HG02678 (cell line): ENCODE data around the gene FSTL4.

ENCODE experiments used
- ATAC-seq: cut with Tn5 transposase; IDR thresholded peaks from one replicate; pipeline ENCODE4 v1.9.1; 2021; ENCODE audit warnings: mild to moderate bottlenecking, moderate library complexity; ENCODE audit not compliant: unreplicated experiment

The FSTL4 gene

DNA sequence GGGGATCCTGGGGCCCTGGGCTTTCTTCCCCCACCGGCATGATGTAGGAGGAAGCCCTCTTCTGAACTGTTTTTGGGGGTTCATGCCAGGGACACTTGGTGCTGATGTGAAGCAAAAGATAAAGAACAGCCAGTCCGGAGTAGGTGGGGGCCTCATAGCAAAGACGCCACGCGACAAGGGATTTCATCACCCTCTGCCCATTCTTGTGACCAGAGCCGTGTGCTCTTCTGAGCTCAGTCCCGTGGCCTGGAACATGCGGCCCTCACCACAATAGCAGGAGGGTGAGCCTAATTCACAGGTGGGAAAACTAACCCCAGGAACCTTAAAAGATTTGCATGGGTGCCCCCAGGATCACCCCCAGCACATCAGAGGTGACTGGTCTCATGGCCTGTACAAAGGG lies 334.6 kb downstream of the FSTL4 start:
- no peak for ATAC-seq

DNA sequence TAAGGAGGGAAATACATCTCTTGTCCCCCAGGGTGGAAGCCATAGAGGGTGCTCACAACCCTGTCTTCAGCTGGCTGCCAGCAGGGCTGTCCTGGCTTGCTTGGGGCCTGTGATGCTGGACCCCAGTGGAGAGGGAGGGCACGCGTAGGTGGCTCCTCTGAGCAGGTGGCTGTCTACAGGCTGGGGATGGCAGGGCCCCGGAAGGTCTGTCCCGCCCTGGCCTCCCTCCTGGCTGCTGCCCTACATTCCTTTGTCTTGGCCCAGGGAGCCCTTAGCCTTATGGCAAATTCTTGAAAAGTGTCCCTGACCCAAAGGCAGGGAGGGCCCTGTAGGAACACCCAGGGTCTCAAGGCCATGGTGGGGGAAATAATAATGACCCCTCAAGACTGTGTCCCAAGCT lies 336.2 kb downstream of the FSTL4 start:
- ATAC-seq, result no peak

DNA sequence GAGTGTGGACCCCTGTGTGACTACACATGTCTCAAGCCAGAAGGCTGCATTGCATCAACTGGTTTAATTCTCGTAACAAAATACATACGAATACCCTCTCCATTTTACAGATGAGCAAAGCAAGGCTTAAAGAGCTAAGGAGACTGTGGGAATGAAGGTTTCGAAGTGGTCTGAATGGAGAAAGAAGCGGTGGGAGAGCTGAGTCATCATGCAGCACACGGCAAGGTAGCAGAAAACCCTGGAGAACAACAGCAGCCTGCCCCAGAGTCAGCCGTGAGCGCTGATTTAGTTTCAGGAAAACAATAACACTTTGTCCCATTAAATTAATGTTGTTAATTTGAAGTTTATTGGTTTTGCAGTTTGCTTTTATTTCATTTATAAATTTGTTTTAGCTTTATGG lies 336.7 kb downstream of the FSTL4 start:
- ATAC-seq, result no peak

DNA sequence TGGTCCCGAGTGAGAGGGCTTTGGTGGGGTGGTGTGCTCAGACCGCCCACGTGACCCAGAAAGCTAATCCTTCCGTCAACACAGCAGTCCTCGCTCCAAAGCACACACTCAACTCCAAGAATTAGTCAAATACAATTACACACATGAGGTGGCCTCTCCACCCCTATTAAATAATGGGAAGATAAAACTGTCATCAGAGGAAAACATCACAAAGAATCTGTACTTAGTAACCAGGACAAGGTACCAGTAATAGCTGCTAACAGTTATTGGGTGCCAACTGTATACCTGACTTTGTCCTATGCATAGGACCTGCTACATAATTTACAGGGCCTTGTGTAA lies 337.8 kb downstream of the FSTL4 start:
- no peak for ATAC-seq

DNA sequence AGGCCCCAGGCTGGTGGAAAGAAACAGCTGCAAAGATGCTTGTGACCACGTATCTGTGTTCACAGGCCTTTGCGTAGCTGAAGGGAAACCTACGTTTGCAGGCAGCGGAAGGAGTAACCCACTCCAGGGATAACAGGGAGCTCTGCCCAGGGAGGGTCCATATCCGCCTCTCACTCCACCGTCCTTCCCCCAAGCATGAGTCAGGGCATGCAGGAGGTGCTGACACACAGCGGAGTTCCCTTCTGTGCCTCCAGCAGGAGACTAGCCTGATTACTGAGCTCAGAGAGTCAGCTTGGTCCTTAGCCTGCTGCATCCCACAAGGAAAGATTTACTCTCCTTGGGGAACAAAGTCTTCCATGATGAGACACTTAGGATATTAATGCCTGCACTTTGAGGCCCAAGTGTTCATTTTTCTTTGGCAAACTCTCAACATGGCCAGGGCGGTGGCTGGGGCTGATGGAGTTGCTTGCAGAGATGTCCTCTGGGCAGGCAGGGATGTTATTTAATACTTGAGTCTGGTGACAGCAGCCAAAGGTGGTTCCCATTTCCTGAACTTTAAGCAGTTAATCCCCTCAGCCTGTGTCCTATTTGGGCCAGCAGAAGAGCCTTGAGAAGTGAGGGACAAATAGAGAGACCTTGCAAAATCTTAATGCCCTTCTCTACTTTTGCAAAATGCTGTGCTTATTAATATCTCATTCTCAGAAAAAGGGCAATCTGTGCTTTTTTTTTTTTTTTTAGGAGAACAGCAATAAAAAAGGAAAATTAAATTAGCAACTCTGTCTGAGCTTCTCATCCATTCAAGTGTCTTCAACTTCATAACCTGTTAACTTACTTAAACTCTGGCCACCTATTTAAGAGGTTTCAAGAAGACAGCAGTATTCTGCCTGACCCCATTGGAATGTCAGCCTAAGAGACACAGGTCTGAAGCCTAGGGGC lies 338.4 kb downstream of the FSTL4 start:
- ATAC-seq, result no peak

DNA sequence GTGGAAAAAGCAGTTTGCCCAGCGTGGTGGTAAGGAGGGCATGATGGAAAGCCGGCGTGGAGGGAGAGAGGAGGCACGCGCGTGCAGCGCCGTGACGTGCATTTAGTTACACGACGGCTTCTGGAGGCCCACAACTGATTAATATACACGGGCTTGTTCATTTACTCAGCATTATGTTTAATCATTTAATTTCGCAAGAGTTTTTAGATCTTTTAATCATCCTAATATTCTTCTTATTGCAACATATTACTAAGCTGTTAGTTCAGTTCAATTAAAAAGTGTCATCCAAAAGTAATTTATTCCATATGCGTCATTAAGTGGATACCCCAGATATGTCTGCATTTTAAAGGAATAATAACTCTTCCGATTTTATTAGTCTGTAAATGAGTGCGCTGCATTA lies 340.0 kb downstream of the FSTL4 start:
- ATAC-seq, result no peak

DNA sequence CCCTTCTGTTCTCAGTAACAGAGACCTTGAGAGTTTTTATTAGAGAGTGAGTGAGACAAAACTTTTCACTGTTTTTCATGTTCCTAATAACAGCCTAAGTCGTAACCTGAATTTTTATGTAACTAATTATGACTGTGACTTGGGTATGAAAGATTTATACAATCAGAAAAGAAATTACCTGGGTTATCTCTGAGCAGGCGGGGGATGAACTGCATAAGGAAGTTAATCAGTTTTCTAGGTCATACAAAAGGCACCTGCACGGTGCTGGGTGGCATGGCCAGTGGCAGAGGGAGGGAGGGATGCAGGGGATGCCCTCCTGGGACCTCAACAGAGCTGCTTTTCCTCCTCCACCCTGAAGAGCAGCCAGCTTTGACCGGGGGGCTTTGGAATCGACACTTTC lies 340.7 kb downstream of the FSTL4 start:
- ATAC-seq, result no peak

DNA sequence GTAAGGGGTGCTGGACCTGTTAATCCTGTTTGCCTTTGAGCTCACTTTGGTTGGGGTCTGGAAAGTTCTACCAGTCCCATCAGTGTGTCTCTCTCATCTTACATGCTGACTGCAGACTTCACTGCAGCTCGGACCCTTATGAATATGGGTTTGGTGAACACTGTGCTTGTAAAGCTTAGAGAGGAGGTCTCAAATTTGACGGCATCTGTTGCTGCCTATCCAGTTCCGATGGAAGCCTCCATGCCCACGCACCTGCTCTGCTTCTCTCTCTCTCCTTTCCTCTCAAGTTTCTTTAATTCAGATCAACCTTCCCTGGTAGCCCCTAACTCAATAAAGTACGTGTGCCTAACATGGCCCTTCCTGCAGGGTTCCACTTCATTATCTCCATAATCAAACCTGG lies 342.6 kb downstream of the FSTL4 start:
- no peak for ATAC-seq

DNA sequence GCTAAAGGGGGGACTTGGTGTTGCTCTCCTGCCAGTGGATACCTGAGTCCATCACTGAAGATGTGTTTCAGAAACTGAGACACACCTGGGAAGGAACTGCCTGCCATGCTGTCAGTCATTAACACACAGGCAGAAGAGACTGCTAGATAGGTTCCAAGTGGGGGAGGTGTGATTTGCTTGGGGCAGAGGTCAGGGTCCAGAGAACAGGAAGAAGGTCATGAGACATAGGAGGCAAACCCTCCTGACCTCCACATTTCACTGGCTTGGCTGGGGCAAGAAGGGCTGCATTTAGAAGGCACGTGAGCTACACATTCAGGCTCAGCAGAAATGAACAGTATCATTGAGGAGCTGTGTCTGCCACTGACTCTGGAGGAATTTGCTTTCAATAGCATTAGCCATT lies 344.7 kb downstream of the FSTL4 start:
- ATAC-seq, result no peak

DNA sequence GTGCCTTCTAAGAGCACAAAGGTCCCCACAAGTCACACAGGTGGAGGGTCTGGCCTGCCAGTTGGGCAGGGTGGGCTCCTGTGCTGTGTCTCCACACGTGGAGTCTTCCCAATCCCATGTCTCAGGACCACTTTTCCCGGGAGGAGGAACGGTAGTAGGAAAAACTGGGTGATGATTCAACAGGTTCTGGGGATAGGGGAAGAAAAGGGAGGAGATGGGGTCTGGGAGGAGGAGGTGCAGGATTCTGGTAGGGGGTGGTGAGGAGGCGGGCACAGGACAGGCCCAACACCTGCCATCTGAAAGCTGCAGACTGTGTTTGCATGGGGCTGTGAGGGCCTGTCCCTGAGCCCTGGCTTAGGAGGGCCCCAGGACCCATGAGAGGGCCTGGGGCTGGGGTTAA lies 345.4 kb downstream of the FSTL4 start:
- ATAC-seq, result no peak

DNA sequence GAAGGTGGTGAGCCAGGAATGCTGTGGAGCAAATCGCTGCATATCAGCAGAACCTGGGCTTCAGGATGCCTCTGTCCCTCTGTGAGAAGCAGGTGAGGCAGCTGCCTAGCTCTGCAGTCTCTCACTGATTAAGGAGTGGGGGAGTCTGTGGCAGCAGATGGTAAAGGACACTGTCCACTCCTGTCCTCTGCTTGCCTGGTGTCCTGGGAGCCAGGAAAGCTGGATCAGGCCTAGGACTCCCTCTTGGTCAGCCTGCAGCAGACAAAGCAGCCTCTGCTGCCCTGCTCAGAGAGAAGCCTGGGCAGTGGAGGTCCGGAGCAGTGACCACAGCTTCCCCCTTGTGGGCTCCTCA lies 345.8 kb downstream of the FSTL4 start:
- no peak for ATAC-seq

DNA sequence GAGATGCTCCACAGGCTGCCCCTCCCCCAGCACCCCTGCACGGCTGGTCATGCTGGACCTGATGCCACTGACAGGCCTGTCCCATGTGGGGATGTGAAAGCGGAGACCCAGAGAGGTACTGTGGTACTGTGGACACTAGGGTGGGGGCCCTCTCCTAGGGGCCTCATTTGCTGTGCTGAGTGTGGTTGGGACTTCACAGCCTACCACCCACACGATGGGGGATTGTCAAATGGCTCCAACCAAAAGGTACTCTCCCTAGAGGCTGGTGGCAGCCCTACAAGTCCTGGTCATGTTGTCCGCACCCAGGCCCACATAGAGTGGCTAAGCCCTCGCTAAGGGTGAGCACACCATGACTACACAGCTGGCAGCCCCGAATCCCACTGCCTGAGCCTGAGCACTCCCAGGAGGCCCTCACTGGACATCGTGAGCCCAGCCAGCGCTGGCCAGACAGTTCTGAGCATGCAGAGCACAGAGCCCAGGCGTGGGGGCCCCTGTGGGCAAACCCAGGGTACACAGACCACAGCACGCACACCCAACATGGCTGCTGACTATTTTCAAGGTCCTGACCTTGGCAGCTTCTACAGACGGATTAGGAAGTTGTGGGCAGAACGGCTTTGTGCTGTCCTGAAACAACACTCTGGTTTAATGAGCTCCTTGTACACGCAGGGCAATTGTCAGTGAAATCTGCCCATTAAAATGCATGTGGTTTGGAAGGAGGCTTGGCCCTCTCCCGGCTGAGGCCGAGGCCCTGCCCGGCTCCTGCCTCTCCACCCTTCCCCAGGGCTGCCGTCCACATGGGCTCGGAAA lies 346.4 kb downstream of the FSTL4 start:
- ATAC-seq, result no peak

DNA sequence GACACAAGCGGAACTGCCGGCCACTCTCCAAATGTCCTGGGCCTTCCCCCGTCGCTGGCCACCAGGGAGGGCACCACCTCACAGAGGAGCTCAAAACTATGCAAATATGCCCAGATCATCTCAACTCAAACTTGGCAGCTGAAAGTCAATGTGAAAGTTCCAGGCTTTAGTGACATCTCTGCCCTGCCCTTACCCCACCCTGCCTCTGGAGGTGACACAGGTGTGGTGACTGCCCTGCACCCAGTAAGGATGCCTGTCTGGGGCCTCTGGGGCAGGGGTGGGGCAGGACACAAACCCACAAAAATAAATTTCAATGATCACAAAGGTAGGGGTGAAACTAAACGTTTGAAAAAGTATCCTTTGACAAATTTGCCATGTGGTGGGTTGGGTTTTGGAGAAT lies 347.1 kb downstream of the FSTL4 start:
- no peak for ATAC-seq

DNA sequence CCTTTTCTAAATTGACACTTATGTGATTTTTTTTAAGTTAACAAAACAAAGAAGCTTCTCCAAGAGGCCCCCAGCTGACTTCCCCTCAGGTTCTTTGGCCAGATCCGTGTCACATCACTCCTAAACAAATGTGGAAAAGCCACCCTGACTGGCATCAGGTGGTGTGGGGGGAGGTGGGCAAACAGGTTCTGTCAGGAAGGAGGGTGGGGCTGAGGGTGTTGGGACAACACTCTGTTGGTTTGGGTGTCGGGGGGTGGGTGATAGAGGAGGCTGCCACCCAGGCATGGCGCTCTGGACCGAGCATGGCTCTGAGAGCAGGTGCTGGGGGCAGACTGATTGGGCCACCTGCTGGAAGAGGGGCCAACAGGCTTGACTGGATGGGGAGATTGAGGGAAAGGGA lies 349.7 kb downstream of the FSTL4 start:
- no peak for ATAC-seq

DNA sequence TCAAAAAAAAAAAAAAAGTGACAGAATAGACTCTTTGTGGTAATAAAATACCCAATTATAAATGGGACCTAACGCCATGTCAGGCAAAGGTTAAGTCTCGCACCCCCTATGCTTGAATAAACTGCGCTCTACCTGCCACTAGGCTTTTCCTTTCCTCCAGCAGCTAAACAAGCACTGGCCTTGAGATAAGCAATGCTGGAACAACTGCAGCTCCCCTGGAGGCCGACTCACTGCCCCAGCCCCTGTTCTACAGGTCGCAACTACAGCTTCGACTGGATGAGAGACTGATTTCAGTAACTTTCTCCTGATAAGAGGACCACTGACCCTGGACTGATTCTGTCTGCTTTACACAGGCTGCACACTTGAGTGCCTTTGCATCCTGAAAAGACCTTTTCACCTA lies 350.3 kb downstream of the FSTL4 start:
- no peak for ATAC-seq

DNA sequence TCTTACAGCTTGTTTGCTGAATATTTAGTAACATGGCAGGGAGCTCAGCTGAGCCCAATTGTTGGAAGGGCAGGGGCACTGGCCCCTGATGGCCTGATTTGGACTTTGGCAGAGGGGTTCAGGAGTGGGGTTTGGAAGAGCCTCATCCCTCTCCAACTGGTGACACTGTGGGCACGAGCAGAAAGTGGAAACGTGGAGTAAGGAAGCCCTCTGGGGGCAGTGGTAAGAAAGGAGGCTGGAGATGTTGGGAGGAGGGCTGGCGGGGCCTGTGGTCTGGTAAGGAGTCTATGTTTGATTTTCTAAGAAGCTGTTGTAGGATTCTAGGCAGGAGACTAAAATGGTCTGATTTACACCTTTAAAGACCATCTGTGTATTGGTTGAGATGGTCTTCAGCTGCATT lies 351.6 kb downstream of the FSTL4 start:
- ATAC-seq, result no peak

DNA sequence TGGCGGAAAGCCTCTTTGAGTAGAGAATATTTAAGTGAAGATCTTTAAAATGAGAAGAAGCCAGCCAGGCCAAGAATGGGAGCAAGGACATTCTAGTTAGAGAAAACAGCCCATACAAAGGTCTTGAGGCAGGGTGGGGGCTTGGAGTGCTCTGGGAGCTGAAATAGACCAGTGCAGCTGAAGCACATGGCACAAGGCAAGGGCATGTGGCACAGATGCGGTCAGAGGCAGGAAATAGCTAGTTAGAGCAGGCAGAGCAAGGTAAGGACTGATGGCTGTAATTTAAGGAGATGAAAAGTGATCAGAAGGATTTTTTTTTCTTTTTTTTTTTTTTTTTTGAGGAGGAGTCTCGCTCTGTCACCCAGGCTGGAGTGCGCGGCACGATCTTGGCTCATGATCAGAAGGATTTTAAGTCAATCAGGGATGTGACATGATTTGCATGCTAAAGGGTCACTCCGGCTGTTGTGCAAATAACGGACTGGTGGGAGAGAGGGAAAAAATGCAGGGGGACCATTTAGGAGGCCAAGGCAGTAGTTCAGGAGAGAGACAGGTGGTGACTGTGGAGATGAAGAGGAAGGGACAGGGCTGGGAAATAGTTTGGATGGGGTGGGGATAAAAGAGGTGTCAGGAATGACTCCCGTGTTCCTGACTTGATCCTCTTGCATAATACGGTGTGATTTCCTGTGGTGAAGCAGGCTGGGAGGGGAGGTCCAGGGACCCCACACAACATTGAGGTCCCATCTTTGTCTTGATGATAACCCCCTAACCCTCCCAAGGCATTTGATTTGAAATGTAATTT lies 352.9 kb downstream of the FSTL4 start:
- ATAC-seq, result no peak

DNA sequence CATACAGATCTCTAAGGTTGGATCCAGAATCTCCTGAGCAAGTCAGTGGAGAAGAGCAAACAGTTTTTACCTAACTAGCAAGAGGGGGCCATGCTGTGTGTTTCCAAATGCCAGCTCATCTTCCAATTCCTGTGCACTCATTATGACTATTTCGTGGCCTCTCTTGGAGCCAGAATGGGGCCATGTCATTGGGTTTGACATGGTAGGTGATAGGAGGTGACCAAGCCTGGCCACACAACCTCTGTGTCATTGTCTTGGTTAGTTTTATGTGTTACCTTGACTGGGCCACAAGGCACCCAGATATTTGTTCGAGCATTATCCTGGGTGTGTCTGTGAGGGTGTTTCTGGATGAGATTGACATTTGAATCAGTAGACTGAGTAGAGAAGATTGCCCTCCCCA lies 354.4 kb downstream of the FSTL4 start:
- ATAC-seq, result no peak

DNA sequence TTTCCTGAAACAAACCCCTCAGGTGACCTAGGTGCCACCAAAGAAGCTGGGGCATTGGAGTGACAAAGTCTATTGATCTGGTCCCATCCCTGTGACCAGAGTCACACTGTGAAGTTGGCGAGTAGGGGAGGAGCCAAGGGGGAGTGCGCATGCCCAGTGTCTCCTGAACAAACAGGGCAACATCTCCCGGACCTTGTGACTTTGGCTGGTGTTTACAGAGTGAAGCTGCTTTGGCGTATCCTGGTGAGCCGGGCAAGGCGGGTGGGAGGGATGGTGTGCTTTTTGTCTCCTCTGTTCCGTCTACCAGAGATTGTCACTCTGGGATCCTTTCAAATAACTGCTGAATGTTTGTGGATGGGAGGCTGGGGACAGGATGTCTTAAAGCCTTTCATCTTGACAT lies 356.1 kb downstream of the FSTL4 start:
- no peak for ATAC-seq

DNA sequence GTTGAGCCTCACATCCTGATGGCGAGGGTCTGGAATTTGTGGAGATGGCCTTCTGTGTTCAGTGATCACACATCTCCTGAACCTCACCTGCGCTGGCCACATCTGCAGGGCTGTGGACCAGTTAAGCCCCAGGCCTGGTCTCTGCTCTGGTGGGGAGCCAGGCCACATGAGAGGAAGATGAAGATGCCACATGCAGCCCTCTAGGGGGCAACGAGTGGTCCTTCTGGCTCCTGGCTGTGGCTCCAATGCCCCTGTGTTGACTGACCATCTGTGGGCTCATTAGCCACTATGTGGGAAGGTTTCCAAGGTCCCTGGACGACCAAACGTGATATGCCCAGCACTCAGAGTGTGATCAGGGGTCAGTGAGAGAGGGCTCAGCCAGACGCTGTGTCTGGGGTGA lies 357.5 kb downstream of the FSTL4 start:
- ATAC-seq, result no peak

DNA sequence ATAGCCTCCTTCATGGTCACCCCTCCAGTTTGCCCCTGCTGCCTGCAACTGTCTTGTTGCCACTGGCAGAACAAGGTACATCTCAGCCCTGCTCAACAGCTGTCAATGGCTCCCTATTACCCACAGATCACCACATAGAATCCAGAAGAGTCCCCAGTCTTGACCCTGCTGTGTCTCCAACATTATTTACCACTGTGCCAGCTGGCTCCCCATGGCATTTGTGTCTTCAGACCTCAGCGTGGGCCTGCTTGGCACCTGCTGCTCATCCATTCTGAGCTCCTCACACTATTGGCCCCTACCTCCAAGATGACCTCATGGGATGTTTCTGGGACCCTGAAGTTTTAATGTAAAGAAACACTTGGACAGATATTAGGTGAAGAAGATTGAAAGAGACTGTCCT lies 358.7 kb downstream of the FSTL4 start:
- ATAC-seq, result no peak

DNA sequence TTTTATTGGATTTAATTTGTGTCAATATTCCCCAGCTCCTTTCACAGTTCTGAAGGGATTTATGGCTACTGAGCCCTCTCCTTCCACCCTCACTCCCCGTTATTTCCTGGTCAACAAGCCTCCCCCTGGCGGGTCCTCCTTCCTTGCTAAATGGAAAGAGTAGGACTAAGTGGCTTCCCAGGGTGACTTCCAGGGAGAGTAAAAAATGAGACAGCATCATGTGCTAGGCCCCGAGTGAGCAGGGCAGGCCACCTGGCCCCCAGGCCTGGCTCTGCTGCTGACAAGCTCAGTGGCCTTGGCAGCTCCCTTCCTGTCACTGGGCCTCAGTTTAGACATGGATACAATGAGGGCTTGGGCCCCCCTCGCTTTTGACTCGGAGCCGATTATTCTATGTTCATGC lies 359.3 kb downstream of the FSTL4 start:
- no peak for ATAC-seq
